CD4-positive, alpha-beta T cell treated with Interleukin-17A for 1 hour (primary cell): Measurements from ENCODE around the gene TRMT6.

Experiments used
- DNase-seq: peaks from one replicate; pipeline ENCODE4 v3.0.0-alpha.2; 2020

Gene TRMT6, protein sequence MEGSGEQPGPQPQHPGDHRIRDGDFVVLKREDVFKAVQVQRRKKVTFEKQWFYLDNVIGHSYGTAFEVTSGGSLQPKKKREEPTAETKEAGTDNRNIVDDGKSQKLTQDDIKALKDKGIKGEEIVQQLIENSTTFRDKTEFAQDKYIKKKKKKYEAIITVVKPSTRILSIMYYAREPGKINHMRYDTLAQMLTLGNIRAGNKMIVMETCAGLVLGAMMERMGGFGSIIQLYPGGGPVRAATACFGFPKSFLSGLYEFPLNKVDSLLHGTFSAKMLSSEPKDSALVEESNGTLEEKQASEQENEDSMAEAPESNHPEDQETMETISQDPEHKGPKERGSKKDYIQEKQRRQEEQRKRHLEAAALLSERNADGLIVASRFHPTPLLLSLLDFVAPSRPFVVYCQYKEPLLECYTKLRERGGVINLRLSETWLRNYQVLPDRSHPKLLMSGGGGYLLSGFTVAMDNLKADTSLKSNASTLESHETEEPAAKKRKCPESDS

GRCh38 chr20:5950271-5951031, at the start of gene TRMT6, which contains the start of gene MCM8:
TRMT6 (minus strand) TSS chr20:5950533; CDS start chr20:5950405, 128 bp downstream.
MCM8 (plus strand) TSS chr20:5950652; CDS start chr20:5952016, 1,364 bp downstream.
- DNase-seq: peak; percentile 96

GRCh38 chr20:5999783-6000182, 49.5 kb upstream of the TRMT6 start:
- no peak for DNase-seq

DNA sequence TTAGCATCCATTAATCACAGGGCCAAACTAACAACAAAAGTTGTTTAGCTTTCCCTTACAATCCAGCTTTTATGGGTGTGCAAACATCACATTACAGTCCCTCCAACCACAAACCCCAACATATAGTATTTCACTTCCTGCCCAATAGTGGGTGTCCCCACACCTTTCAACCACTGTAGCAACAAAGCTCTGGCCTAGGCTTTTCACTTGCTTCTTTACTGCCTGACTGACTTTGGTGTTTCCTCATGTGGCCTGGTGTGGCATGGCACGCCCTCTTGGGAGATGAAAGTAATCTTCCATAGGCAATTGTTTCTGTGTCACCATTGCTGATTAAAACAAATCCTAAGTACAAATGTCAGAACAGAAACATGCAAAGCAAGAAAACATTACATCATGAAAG, 46.4 kb upstream of the TRMT6 start:
- peak; percentile 75 for DNase-seq

- DNase-seq: no peak
Observed at GRCh38 chr20:5991623-5992441, 41.5 kb upstream of the TRMT6 start.

DNA sequence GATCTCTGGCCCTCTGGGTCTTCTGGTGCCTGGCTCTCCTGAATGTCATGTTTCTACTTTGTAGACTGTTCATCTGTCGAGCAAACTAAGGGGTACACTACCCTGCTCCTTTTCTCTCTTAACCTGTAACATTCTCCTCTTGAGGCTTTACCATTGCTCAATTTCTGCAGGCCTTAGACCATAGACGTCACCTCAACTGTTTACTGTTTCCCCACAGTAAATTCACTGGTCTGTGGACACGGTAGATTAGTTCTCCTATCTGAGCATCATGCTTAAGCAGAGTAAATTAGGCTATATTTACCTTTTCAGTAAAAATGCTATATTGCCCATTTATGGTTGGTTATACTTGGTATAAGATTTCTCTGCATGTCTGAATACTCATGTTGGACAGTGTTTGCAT, 40.6 kb upstream of the TRMT6 start:
- no peak for DNase-seq

DNA sequence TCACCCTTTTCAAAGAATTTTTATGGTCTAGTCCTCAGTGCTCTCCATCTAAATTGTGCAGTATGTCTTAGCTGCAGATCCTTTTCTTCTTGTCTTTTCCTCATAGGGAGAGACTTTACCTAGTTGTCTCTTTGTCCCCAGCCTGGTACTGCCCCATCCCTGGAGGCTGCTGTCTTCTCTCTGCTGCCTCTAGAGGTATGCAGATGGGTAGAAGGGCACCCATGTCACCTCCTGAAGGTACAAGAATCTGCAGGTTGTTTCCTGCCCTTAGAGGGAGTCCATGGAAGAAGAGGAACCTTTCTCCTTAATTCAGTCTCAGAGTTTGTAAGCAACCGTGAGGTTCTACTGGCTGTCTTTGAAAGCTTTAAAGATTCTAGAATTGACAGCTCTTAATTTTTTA, 39.2 kb upstream of the TRMT6 start:
- DNase-seq: no peak

- DNase-seq: no peak
Observed at GRCh38 chr20:5987383-5987782, 37.0 kb upstream of the TRMT6 start.

DNA sequence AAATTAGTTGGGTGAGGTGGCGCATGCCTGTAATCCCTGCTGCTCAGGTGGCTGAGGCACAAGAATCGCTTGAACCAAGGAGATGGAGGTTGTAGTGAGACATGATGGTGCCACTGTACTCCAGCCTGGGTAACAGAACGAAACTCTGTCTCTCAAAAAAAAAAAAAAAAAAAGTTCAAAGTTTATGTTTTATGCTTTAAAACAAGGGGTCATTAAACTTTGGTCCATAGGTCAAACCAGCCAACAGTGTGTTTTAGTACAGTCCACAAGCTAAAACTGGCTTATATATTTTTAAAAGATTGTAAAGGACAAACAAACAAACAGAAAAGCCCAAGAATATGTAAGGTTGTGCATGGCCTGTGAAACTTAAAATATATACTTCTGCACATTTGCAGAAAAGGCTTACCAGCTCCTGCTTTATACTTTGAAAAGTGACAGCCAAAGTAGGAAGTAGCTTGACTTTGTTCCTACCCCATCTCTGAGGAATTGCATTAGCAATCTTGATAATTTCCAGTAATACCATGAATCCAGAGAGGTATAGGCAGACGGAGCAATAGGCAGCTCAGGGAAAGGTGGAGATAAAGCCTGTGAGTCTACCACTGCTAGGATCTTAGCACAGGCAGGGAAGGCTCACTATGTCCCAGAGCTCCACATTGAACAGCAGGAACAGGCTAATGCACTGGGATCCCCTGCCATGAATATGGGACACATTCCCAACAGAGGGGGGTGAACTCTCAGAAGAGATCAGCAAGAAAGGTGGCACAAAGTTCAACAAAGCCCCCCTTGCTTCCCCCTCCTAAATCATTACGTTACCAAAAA, 30.6 kb upstream of the TRMT6 start:
- no peak for DNase-seq

GRCh38 chr20:5979801-5980200, 29.5 kb upstream of the TRMT6 start:
- no peak for DNase-seq

DNA sequence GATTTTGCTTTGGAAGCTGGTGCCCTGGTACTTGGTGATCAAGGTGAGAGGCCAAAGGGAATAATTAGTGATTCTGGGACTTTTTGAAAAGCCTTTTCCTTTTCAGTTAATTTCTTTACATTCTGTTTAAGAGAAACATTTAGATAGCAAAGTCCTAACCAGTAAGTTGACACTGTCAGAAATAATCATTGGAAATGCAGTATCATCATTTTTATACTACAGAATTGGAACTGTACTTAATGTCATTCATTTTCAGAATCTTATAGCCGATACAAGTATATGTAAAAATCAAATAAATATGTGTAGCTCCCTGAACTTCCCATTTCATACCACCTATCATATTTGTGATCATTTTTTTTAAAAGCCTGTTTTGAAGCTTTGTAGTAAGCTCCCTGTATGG, 27.6 kb upstream of the TRMT6 start:
- DNase-seq: no peak

DNA sequence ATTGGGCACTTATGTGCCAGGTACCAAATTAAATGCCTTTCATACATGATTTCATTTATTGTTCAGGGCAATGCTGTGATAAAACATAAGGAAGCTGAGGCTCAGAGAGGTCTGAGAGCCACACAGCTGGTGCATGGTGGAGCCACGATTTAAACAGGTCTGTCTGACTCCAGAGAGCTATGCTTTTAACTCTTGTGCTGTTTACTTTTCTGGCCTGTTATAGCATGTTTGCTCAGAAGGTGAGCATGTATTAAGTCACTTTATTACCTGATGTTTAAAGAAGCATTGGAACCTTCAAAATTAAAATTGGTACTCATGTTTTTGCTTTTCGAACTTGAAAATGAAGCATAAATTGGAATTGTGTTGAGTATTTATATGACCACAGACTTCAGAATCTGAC, 26.9 kb upstream of the TRMT6 start:
- no peak for DNase-seq

DNA sequence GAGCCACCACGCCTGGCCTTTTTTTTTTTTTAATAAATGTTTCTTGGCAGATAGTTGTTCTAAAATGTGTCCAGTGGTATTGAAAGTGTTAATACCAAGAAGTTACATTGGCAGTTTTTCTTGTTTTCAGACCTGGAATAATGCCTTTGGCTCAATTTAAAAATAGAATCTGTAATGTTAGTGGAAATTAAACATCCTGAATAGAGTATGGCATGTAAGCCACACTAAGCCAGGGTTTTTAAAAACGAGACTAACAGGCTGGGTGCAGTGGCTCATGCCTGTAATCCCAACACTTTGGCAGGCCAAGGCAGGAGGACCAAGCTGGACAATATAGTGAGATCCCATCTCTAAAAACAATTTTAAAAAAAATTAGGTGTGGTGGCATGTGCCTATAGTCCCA, 25.4 kb upstream of the TRMT6 start:
- DNase-seq: no peak

GRCh38 chr20:5974531-5974930, 24.2 kb upstream of the TRMT6 start:
- DNase-seq: no peak

GRCh38 chr20:5973971-5974370, 23.6 kb upstream of the TRMT6 start:
- no peak for DNase-seq

- no peak for DNase-seq
Observed at GRCh38 chr20:5973172-5973571, 22.8 kb upstream of the TRMT6 start.

GRCh38 chr20:5971203-5971602, 20.9 kb upstream of the TRMT6 start:
- DNase-seq: no peak

- no peak for DNase-seq
Observed at GRCh38 chr20:5970381-5970780, 20.0 kb upstream of the TRMT6 start.

DNA sequence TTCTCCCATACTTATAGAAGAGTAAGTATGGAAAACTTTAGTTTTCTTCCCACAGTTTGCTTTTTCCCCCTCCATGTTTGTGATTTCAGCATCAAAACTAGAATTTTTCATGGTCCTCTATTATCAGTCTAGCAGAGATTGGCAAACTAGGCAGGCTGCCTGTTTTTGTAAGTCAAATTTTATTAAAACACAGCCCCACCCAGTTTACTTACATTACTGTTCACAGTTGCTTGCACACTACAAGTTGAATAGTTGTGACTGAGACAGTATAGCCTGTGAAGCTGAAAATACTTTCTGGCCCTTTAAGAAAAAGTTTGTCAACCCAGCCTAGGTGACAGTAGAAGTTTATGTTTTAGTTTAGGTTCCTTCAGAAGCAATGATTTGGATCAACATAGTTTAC, 19.6 kb upstream of the TRMT6 start:
- DNase-seq: no peak

DNA sequence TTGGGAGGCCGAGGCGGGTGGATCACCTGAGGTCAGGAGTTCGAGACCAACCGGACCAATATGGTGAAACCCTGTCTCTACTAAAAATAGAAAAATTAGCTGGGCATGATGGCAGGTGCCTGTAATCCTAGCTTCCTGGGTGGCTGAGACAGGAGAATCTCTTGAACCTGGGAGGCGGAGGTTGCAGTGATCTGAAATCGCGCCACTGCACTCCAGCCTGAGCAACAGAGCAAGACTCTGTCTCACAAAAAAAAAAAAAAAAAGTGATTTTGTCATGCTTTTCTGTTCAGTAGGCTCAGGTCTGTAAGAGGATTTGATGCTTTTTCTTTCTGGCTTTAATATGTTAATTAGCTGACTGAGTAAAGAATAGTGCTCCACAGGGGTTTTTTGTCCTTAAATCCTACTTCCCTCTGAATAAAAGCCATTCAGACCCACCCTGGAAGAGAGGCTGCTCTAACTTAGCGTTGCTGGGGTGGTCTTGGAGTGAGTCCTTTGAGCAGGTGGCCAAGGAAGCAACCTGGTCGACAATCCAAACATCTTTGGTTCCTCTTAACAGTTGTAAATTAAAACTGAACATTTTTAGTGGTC, 19.1 kb upstream of the TRMT6 start:
- no peak for DNase-seq

GRCh38 chr20:5968462-5968861, 18.1 kb upstream of the TRMT6 start:
- DNase-seq: no peak

GRCh38 chr20:5967469-5967868, 17.1 kb upstream of the TRMT6 start:
- no peak for DNase-seq

DNA sequence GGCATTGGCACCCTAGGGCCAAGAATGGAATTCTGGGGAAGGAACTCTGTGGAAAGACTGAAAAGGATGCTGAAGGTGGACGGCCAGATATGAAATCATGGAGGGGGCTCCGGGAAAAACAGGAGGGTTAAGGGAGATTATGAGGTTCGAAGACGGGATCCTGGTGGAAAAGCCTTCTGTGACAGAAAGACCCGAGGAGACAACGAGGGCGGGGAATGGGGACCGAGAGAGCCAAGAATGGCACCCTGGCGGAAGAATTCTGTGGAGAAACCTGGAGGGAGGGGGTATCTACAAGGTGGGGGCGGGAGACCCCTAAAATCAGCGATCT, 426 bp downstream of the TRMT6 start:
- no peak for DNase-seq
